ENCODE measurements around the gene SDR9C7.

GRCh38 chr12:56932867-56933266, 1.3 kb downstream of the SDR9C7 start:
- TF ChIP-seq CTCF (conservative IDR thresholded peaks at IDR 0.05) = no peak
- TF ChIP-seq ZFX (IDR thresholded peaks at IDR 0.05) = no peak

All from C4-2B (cell line).